ENCODE data around the gene AFF3. TPM values are rescaled to one million over a fixed set of nuclear protein-coding genes. Genes with fewer than 3 reads are reported as not detected.

The AFF3 gene
- total and polyA plus RNA-seq, 8 donors: 1.4 to 78.8 (median 14.7) TPM

DNA sequence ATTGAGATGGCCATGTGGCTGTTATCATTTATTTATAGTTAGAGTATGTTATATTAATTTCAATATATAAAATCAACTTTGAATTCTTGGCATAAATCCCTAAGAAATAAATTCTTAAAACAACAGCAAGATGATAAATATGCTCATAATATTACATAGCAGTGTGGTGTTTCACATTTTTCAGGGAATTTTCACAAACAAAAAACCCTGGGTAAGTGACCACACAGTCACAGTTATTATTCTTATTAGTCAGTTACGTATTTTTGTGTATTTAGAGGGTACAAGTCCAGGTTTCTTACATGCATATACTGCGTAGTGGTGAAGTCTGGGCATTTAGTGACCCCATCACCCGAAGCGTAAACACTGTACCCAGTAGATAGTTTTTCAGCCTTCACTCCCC is 363.1 kb downstream of the AFF3 start:
- intact Hi-C loops (cut with DNase I; ENCODE audit: low total_unique reads): no loop called here

DNA sequence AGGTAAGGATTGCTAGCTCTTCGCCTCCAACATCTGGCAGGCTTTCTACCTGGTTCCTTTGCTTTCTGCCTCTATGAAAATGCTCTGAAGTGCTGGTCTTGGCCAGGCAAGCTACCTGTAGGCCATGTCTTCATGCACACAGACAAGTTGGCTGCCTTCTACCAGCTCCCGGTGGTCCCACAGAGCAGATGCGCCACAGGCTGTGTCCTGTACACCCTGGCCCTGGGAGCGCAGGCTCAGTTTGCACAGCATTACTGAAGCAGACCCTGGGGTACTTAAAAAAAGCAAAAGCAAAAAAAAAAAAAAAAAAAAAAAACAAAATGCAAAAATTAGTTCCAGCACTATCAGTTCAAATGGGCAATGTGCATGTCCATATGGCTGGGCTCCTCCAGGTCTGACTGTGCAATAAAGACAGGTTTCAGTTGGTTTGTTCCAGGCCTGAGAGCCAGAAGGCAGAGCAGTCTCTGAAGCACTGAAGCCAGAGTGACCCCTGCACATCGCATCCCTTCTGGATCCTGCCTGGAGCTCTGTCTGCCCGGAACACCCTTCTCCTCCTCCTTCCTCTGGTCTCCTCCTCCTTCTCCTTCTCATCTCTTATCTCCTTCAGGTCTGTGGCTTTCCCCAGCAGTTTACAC is 364.6 kb downstream of the AFF3 start:
- Histone ChIP-seq H3K4me1 (peaks cover 0 to 3% (median 2%) of the 10 kb centered on the region in 4 donors), H3K27me3 (no peaks in the 10 kb centered on the region), H3K9me3 (peaks cover 0 to 4% (median 0%) of the 10 kb centered on the region in 4 donors), H3K36me3 (no peaks in the 10 kb centered on the region), H3K27ac (no peak overlapping the region), H3K4me3 (no peak overlapping the region)
- intact Hi-C loops (cut with DNase I; ENCODE audit: low total_unique reads): no loop called here
- DNase-seq: no peak
- TF ChIP-seq EP300 (IDR thresholded peaks at IDR 0.05) (no peak), POLR2AphosphoS5 (IDR thresholded peaks at IDR 0.05) (no peak), POLR2A (IDR thresholded peaks at IDR 0.05) (no peak)
- TF ChIP-seq, protein P1, sequence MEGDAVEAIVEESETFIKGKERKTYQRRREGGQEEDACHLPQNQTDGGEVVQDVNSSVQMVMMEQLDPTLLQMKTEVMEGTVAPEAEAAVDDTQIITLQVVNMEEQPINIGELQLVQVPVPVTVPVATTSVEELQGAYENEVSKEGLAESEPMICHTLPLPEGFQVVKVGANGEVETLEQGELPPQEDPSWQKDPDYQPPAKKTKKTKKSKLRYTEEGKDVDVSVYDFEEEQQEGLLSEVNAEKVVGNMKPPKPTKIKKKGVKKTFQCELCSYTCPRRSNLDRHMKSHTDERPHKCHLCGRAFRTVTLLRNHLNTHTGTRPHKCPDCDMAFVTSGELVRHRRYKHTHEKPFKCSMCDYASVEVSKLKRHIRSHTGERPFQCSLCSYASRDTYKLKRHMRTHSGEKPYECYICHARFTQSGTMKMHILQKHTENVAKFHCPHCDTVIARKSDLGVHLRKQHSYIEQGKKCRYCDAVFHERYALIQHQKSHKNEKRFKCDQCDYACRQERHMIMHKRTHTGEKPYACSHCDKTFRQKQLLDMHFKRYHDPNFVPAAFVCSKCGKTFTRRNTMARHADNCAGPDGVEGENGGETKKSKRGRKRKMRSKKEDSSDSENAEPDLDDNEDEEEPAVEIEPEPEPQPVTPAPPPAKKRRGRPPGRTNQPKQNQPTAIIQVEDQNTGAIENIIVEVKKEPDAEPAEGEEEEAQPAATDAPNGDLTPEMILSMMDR (IDR thresholded peaks at IDR 0.05): no peak
- 92 to 97% (median 95%) methylated on average over 6 of the region's 6 CpGs for WGBS, 5 donors

More for the DNA sequence above, 363.1 kb downstream of the AFF3 start:
- DNase-seq: no peak
- H3K4me1 ChIP-seq: peaks cover 0 to 11% (median 0%) of the 10 kb centered on the region in 4 donors
- H3K9me3 ChIP-seq: peaks cover 0 to 4% (median 0%) of the 10 kb centered on the region in 4 donors
- no peak overlapping the region for H3K4me3 ChIP-seq
- TF ChIP-seq POLR2A (IDR thresholded peaks at IDR 0.05) (no peak), EP300 (IDR thresholded peaks at IDR 0.05) (no peak), POLR2AphosphoS5 (IDR thresholded peaks at IDR 0.05) (no peak)
- TF ChIP-seq, protein P1 (IDR thresholded peaks at IDR 0.05): no peak
- no peaks in the 10 kb centered on the region for H3K36me3 ChIP-seq
- H3K27me3 ChIP-seq: no peaks in the 10 kb centered on the region
- 92 to 98% (median 96%) methylated on average over 4 of the region's 4 CpGs for WGBS, 5 donors
- H3K27ac ChIP-seq: no peak overlapping the region

DNA sequence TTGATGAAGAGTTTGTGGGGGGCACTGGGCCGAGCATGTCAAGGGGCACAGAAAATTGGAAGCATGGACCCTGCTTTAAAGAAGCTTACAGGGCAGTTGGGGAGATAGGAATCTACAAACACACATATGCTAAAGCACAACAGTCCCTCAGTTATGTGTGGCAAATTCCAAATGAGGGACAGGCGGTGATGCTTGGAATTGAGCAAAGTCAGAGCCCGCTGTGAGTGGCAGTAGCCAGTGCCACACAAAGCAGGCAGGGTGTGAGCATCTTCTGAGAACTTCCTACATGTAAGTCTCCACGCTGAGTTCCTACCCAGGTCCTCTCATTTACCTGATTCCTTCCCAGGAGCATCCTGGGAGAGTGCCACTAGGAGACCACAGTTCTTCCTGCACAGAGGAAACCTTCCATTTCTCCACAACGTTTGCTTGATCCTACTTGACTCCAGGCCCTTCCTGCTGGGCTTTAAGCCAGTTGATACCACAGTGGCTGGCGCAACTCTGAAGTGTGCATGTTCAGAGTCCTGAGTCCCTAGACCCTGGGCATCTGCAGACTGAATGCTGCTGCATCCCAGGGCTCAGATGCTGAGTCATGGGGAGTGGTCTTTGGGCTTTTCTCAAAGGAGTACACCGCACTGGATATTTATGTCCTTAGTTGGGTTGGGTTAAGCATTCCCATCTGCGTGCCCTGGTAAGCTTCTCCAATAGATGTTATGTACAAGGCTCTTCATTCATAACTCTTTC is 365.3 kb downstream of the AFF3 start:
- WGBS, 5 donors: 79 to 88% (median 82%) methylated on average over 7 to 8 of the region's 8 CpGs
- TF ChIP-seq, protein P1 (IDR thresholded peaks at IDR 0.05): no peak
- no peak for TF ChIP-seq POLR2AphosphoS5 (IDR thresholded peaks at IDR 0.05)
- Histone ChIP-seq H3K9me3 (peaks cover 0 to 4% (median 0%) of the 10 kb centered on the region in 4 donors), H3K4me3 (no peak overlapping the region), H3K27ac (no peak overlapping the region), H3K36me3 (no peaks in the 10 kb centered on the region), H3K4me1 (peaks cover 0 to 10% (median 5%) of the 10 kb centered on the region in 4 donors), H3K27me3 (no peaks in the 10 kb centered on the region)
- no peak for DNase-seq
- intact Hi-C loops (cut with DNase I; ENCODE audit: low total_unique reads): no loop called here

- H3K9me3 ChIP-seq: peaks cover 0 to 4% (median 0%) of the 10 kb centered on the region in 4 donors
Measured at GRCh38 chr2:99776206-99776905, 366.0 kb downstream of the AFF3 start.

More at GRCh38 chr2:99776206-99776905, 366.0 kb downstream of the AFF3 start:
- Histone ChIP-seq H3K4me1 (peaks cover 0 to 11% (median 5%) of the 10 kb centered on the region in 4 donors), H3K27me3 (no peaks in the 10 kb centered on the region), H3K4me3 (no peak overlapping the region), H3K36me3 (no peaks in the 10 kb centered on the region), H3K27ac (no peak overlapping the region)
- intact Hi-C loops (cut with DNase I; ENCODE audit: low total_unique reads): no loop called here
- DNase-seq: no peak
- TF ChIP-seq POLR2A (IDR thresholded peaks at IDR 0.05) (no peak), EP300 (IDR thresholded peaks at IDR 0.05) (no peak), POLR2AphosphoS5 (IDR thresholded peaks at IDR 0.05) (no peak)
- TF ChIP-seq, protein P1 (IDR thresholded peaks at IDR 0.05): no peak
- WGBS, 5 donors: 74 to 85% (median 81%) methylated on average over 3 of the region's 3 CpGs

Data from stomach (tissue), 9 donors.